Muscle layer of colon (tissue), 2 donors: ENCODE data around the gene ANKRD63.

Experiments used
- H3K27ac ChIP-seq: one replicate; pipeline ENCODE4 v1.7.0; 2013; ENCODE audit warnings: low read depth, mild to moderate bottlenecking, low read length, moderate library complexity
- H3K27me3 ChIP-seq, 2 donors: one replicate each; pipeline ENCODE4 v1.7.0; 2013; ENCODE audit warnings: low read length in 2 of 2, mild to moderate bottlenecking in 2 of 2; ENCODE audit not compliant: insufficient read depth in 2 of 2, control insufficient read depth in 1 of 2
- H3K36me3 ChIP-seq: one replicate; pipeline ENCODE4 v1.7.0; 2013; ENCODE audit warnings: mild to moderate bottlenecking, low read length; ENCODE audit not compliant: insufficient read depth
- H3K4me1 ChIP-seq: one replicate; pipeline ENCODE4 v1.7.0; 2013; ENCODE audit warnings: mild to moderate bottlenecking, low read length; ENCODE audit not compliant: insufficient read depth
- H3K4me3 ChIP-seq, 2 donors: one replicate each; pipeline ENCODE4 v1.7.0; 2013; ENCODE audit warnings: low read length in 2 of 2, low read depth in 1 of 2, mild to moderate bottlenecking in 1 of 2, moderate library complexity in 1 of 2
- H3K9ac ChIP-seq: one replicate; pipeline ENCODE4 v1.7.0; 2013; ENCODE audit warnings: low read length
- H3K9me3 ChIP-seq: one replicate; pipeline ENCODE4 v1.7.0; 2013; ENCODE audit warnings: mild to moderate bottlenecking, low read length
- donor health status: abdominal sarcoma.
- donor health status: Adenocarcinoma of cecum.

Gene ANKRD63

DNA sequence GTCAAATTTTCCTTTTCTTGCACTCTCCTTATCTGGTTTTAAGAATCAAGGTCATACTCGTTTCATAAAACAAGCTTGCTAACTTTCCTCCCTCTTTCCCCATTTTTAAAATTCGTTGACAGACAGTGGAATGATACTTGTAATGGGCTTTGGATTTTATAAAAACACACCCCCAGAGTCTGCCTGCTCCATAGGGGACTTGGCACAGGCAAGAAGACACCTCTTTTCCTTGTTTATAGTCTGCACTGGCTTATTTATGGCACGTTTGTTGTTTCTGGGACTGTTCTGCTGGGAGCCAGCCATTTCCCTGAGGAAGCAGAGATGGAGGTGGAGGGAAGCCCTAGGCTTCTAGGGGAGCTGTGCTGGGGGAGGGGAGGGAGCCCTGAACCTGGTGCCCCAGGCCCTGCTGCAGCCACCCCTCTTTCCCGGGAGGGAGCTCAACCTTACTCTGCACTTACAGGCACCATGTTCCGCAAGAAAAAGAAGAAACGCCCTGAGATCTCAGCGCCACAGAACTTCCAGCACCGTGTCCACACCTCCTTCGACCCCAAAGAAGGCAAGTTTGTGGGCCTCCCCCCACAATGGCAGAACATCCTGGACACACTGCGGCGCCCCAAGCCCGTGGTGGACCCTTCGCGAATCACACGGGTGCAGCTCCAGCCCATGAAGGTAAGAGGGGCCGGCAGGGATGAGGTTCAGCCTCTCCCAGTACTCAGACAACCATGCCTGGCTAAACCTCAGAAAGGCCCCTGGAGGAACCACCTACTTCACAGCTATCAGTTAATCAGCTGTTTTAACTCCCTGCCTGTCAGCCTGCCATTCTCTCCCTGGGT lies 18.3 kb downstream of the ANKRD63 start:
- Histone ChIP-seq H3K27me3 (no peaks in the 10 kb centered on the region), H3K9me3 (no peaks in the 10 kb centered on the region), H3K4me1 (peaks cover 12% of the 10 kb centered on the region), H3K9ac (no peak overlapping the region), H3K27ac (no peak overlapping the region), H3K36me3 (no peaks in the 10 kb centered on the region), H3K4me3 (no peak overlapping the region)

DNA sequence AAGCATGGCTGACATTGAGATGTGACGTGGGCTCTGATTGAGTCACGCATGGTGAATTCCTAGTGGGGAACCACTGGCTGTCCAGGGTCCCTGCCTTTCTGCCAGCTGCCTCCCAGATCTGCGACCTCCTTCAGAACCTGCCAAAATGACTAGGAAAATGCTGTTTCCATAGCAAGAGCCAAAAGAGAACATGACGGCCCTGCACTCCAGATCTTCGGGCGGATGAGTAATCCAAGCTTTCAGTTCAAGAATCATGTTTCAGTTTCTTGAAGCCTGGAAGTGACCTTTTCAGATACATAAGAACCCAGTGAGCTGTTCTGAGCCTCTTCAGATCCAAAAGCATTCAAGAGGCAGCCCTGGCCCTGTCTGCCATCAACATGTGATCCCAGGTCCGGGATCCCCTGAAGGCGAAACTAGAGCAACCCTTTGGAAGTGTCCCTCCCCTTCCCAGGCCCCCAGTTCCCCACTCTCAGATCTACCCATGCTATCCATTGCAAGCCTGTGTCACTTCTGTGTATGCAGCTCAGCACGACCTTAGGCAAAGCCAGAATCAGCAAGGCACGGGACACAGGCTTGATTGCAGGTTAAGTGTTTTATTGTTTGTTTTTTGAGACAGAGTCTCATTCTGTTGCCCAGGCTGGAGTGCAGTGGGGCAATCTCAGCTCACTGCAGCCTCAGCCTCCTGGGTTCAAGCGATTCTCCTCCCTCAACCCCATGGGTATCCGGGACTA lies 19.7 kb downstream of the ANKRD63 start:
- no peak overlapping the region for H3K9ac ChIP-seq
- no peaks in the 10 kb centered on the region for H3K9me3 ChIP-seq
- H3K27ac ChIP-seq, result no peak overlapping the region
- no peaks in the 10 kb centered on the region for H3K36me3 ChIP-seq
- H3K27me3 ChIP-seq, result peaks cover 0 to under 1% of the 10 kb centered on the region in 2 donors
- peaks cover 12% of the 10 kb centered on the region for H3K4me1 ChIP-seq
- no peak overlapping the region for H3K4me3 ChIP-seq

DNA sequence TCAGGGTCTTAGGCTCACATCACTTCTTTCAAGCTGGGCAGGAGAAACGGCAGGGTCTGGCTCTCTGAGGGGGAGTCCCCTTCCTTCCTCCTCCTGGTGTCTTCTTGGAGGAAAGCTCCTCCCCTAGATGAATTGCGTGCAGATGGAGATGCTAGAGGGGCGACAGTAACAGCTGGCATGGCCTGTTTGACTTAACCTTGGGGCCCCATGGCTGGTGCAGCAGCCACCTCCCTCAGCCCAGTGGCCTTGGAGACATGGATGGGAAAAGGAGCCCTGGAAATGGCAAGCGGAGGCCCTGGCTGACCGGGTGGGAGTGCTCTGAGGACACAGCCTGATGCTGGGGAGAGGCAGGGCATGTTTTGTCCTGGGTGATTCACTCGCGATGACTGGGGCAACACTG lies 23.8 kb downstream of the ANKRD63 start:
- Histone ChIP-seq H3K9ac (no peak overlapping the region), H3K36me3 (no peaks in the 10 kb centered on the region), H3K4me1 (no peaks in the 10 kb centered on the region), H3K4me3 (no peak overlapping the region), H3K27me3 (peaks cover 0 to 15% of the 10 kb centered on the region in 2 donors), H3K9me3 (no peaks in the 10 kb centered on the region), H3K27ac (no peak overlapping the region)

DNA sequence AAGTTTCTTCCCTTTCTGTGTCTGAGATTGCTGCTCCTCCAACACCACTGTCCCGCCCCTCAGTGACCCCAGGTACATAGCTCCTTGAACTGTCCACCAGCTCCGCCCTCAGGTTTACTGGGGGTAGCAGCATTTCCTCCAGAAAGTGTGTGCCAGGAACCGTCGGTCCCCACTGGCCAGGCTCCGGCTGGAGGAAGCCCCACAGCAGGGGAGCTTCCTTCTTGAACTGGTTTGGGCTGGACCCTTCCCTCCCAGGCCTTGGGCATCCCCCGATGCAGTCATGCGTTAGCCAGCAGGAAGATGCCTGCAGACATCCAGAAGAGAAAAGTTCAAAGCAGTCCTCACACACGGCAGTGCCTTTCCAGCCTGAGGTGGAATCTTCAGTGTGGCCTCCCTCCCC lies 24.3 kb downstream of the ANKRD63 start:
- Histone ChIP-seq H3K9me3 (no peaks in the 10 kb centered on the region), H3K9ac (no peak overlapping the region), H3K4me3 (no peak overlapping the region), H3K27ac (no peak overlapping the region), H3K36me3 (no peaks in the 10 kb centered on the region), H3K4me1 (no peaks in the 10 kb centered on the region), H3K27me3 (peaks cover 0 to 19% of the 10 kb centered on the region in 2 donors)

DNA sequence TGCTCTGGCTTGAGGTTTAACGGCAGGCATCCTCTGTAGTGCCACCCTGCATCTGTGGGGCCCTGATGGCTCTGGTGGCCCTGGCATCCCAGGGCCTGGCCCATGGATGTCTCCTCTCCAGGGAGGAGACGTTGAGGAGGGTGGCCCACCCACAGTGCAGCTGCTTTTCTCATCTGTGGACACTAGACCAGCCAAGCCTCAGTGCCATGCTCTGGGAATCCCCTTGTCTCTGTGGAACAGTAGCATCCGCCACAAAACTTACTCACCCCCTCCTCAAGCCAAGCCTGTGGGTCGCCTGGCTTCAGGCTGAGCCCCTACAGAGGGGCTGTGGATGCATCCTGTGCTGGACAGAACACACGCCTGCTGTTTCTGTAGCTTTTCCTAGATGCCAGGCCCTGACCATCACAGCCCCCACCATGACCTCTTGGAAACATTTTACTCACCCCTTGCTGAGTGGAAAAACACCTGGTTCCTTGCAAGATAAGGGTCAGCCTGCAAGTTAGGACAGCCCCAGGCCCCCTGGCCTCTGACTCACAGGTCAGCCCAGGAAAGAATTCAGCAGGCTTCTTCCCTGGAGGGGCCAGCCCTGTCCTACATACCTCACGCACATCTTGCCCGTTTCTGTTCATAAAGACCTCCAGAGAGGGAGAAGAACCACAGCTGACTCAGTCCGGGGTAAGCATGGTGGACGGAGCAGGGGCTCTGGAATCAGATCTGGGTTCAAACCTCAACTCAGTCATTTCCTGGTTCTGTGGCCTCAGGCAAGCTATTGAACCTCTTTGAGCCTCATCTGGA lies 25.0 kb downstream of the ANKRD63 start:
- no peak overlapping the region for H3K9ac ChIP-seq
- peaks cover 5% of the 10 kb centered on the region for H3K4me1 ChIP-seq
- H3K27me3 ChIP-seq, result peaks cover 0 to 26% of the 10 kb centered on the region in 2 donors
- no peaks in the 10 kb centered on the region for H3K9me3 ChIP-seq
- H3K36me3 ChIP-seq, result no peaks in the 10 kb centered on the region
- no peak overlapping the region for H3K27ac ChIP-seq
- H3K4me3 ChIP-seq, result no peak overlapping the region

DNA sequence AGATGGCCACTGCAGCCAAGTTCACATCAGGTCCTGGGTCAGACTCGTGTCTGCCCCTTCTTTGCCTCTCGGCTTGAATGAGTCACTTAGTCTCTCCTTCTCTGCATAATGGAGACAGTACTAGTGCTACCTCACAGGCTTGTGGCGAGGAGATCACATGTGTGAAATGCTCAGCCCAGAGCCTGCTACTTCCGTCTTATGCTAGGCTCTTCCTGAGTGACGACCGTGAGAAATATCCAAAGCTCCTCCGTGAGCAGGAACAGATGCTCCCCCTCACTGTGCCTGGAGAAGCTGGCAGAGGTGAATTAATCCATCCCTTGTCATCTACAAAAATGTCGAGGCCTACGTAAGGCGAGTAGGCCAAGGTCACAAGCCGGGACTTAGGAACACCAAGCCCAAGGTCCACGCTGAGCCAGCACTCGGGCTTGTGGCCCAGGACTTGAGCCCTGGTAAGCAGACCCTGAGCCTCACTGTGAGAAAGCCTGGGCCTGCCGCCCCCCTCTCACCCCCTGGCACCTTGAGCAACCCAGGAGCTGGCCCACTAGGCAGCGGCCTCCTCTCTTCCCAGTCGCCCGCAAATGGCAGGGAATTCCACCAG lies 26.1 kb downstream of the ANKRD63 start:
- peaks cover 0 to 33% of the 10 kb centered on the region in 2 donors for H3K27me3 ChIP-seq
- H3K4me3 ChIP-seq, result no peak overlapping the region
- no peak overlapping the region for H3K27ac ChIP-seq
- H3K4me1 ChIP-seq, result peaks cover 5% of the 10 kb centered on the region
- no peaks in the 10 kb centered on the region for H3K9me3 ChIP-seq
- H3K36me3 ChIP-seq, result no peaks in the 10 kb centered on the region
- no peak overlapping the region for H3K9ac ChIP-seq

DNA sequence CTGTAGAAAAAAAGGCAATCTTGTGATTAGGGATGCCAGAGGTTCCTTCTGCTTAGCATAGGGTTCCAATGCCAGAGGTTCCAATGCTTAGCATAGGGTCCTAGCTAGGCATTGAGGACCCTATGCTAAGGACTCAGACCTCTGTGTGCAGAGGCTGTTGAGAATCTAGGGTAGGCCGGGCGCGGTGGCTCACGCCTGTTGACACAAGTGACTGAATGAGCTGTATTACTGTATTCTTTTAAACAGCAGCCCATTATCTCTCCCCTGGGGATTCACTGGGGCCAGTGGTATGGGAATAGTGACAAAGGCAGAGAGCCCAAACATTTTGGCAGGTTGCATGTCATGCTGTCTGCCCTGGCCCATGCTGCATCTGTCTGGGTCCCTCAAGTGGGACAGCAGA lies 27.8 kb downstream of the ANKRD63 start:
- no peaks in the 10 kb centered on the region for H3K9me3 ChIP-seq
- no peak overlapping the region for H3K9ac ChIP-seq
- peaks cover 0 to 33% of the 10 kb centered on the region in 2 donors for H3K27me3 ChIP-seq
- H3K36me3 ChIP-seq, result no peaks in the 10 kb centered on the region
- no peak overlapping the region for H3K27ac ChIP-seq
- H3K4me1 ChIP-seq, result peaks cover 5% of the 10 kb centered on the region
- H3K4me3 ChIP-seq, result no peak overlapping the region

DNA sequence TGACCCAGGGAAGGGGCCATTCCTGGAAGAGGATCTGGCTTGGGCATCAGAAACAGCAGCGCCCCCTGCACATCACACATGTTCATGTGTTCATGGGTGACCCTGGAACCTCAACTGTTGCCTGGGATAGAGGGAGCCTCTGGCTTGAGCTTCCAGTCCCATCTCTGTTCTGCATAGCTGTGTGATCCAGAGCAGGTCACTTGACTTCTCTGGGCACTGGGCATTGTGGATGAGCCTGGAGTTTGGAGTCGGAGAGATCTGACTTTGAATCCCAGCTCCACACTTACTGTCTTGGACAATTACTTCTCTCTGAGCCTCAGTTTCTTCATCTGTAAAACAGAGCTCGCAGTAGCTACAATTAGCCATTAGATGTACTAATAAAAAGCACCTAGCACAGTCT lies 28.4 kb downstream of the ANKRD63 start:
- Histone ChIP-seq H3K9me3 (no peaks in the 10 kb centered on the region), H3K36me3 (no peaks in the 10 kb centered on the region), H3K9ac (no peak overlapping the region), H3K4me1 (peaks cover 5% of the 10 kb centered on the region), H3K4me3 (no peak overlapping the region), H3K27ac (no peak overlapping the region), H3K27me3 (peaks cover 0 to 33% of the 10 kb centered on the region in 2 donors)

DNA sequence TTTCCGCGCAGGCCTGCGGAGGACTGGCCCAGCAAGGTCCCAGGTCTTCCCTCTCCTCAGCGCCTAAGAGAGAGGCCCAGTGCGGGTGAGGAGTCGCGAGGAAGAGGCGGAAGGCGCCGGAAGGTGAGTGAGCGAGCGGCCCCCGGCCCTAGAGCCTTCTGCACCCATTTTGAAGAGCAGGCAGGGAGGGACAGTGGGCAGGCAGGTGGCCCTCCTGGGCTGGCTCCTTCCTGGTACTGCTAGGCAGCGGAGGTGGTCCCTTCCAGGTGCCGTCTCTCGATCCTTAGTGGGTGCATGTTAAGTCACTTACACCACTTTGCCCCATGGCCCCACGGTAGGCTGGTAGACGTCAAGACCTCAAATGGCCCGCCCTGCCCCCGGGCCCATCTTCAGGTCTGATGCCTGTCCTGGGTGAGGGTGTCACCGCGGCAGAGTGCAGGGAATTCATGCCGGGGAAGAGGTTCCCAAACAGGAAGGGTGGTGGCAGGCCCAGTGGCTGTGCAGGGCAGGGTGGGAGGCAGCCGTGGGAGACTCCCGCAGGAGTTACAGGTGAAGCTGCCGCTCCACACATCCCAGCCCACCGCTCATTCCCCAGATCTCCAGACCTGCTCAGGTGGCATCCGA lies 29.6 kb downstream of the ANKRD63 start:
- no peak overlapping the region for H3K9ac ChIP-seq
- H3K36me3 ChIP-seq, result no peaks in the 10 kb centered on the region
- H3K9me3 ChIP-seq, result no peaks in the 10 kb centered on the region
- peak overlapping the region; percentile 58 to 61 for H3K4me3 ChIP-seq
- no peak overlapping the region for H3K27ac ChIP-seq
- H3K27me3 ChIP-seq, result peaks cover 0 to 33% of the 10 kb centered on the region in 2 donors
- H3K4me1 ChIP-seq, result peaks cover 5% of the 10 kb centered on the region

DNA sequence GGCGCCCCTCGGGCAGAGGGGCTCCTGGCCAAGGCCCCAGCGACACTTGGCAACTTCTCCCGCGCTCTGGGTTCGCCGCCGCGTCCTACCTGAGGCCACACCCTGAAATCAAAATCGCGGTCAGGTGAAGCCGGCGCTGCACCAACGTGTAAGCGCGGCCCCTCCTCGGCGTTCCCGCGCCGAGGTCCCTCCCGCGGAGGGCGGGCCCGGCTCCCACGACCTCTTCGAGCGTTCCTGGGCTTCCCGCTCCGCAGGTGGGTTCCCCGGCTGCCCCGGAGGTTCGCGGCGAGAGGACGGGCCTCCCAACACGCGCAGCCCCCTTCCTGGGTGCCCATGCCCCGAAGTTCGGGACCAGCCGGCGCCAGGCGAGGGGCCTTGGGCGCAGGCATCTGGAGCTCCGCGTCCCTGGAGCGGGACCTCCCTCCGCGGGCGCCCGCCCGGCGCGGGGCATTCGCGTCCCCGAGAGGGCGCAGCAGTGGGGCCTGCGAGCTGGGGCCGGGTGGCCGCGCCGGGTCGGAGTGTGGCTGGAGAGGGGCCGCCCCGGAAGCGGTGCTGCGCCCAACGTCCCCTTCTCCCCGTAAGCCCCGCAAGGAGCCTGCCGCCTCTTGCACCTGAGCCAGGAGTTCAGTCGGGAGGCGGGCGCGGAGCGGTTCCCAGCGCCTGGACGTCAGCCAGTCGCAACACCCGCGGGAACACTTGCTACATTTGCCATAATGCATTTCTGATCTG lies 30.3 kb downstream of the ANKRD63 start:
- Histone ChIP-seq H3K36me3 (no peaks in the 10 kb centered on the region), H3K9me3 (no peaks in the 10 kb centered on the region), H3K27ac (no peak overlapping the region), H3K27me3 (peaks cover 0 to 27% of the 10 kb centered on the region in 2 donors), H3K4me1 (peaks cover 5% of the 10 kb centered on the region), H3K4me3 (peak overlapping the region; percentile 58 to 61), H3K9ac (no peak overlapping the region)
